GM21528 (cell line): Measurements from ENCODE around the gene SNRPD3.
"Not testable (repeated sequence)": the region's sequence is repeated elsewhere in the genome, so short reads cannot be mapped to it uniquely, and the experiment has no call there.

Source experiments
- ATAC-seq: cut with Tn5 transposase; IDR thresholded peaks from one replicate; pipeline ENCODE4 v1.9.1; 2021; ENCODE audit warnings: mild to moderate bottlenecking, moderate library complexity; ENCODE audit not compliant: unreplicated experiment, low FRiP score

SNRPD3 gene

DNA sequence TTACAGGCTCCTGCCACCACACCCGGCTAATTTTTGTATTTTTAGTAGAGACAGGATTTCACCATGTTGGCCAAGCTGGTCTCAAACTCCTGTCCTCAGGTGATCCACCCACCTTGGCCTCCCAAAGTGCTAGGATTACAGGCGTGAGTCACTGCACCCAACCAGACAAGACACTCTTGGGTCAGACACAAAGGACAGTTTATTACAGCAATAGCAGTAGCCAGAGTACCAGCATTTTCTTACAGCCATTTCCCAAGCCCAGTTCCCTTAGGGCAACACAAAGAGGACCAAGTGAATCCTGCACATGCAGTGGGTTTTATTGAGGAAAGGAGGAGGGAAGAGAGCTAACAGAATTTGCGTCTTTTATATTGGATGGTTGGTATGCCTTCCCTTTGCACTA, 24.8 kb upstream of the SNRPD3 start:
- ATAC-seq = not testable (repeated sequence)

- ATAC-seq = no peak
These were observed 23.7 kb upstream of the SNRPD3 start for GRCh38 chr22:24532075-24532474.

DNA sequence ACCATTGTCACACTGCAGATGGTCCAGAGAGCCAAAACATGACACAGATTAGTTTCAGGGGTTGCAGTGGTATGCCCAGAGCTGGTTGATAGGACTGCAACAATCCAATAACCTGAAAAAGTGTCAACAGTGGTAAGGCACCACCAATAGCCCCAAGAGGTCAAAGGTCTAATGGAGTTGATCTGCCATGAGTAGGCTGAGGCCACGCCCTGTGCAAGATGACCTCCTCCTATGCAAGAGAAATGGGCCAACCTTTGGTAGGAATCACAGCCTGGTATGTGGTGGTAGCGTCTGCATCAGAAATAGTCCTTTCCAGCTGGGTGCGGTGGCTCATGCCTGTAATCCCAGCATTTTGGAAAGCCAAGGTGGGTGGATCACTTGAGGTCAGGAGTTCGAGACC, 20.5 kb upstream of the SNRPD3 start:
- no peak for ATAC-seq

- ATAC-seq = no peak
These were observed 19.7 kb upstream of the SNRPD3 start for GRCh38 chr22:24536089-24536488.

DNA sequence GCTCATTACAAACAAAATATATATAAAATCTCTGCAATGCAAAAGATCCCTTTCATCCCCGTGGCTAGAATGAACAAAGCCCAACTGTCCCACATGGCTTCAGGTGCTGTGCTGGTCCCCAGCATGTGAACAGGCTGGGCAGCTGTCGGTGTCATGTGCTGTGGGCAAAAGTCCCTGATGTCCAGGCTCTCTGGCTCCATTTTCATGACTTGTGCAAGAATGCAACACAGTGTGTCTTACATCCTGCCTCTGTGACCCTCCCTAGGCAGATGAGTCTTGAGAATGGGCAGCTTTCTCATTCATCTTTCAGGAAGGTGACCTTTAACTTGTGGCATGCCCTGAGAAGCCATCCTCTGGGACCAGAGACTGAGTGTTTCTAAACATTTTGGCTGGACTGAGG, 15.3 kb upstream of the SNRPD3 start:
- ATAC-seq = no peak

GRCh38 chr22:24541681-24542515, 13.9 kb upstream of the SNRPD3 start:
- no peak for ATAC-seq

DNA sequence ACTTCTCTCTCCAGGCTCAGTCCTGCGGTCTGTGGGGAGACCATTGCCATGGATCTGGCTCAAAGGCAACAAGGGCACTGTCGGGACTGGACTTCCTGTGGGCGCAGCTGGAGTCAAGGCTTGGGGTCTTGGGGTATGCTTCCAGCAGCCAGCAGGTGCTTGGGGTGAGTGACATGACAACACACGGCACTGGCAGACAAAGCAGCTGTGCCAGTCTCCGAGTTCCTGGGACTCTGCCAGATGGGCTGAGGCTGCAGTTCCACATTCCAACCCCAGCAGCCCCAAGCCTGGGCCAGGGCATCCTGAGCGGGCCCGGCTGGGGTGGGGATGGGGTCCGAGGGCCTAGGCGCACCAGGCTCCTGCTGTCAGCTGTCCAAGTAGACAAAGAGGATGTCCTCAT, 13.2 kb upstream of the SNRPD3 start:
- no peak for ATAC-seq

DNA sequence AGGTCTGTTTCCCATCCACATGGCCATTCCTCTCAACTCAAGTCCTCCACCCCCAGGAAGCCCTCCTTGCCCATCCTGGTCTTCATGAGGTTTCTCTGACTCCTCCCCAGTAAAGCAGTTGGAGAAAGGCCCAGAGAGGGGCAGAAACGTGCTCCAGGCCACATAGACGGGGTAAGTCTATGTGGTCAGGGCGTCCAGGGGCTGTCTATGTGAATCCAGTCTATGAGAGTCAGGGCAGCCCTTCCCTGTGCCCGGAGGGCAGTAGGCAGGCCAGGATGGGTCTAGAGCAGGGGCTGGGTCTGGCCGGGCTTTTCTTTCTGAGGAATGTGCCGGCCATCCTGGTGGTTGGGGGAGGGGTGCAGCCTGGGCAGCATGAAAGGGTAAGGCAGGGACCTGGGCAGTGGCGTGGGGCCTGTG, 12.6 kb upstream of the SNRPD3 start:
- ATAC-seq = no peak

DNA sequence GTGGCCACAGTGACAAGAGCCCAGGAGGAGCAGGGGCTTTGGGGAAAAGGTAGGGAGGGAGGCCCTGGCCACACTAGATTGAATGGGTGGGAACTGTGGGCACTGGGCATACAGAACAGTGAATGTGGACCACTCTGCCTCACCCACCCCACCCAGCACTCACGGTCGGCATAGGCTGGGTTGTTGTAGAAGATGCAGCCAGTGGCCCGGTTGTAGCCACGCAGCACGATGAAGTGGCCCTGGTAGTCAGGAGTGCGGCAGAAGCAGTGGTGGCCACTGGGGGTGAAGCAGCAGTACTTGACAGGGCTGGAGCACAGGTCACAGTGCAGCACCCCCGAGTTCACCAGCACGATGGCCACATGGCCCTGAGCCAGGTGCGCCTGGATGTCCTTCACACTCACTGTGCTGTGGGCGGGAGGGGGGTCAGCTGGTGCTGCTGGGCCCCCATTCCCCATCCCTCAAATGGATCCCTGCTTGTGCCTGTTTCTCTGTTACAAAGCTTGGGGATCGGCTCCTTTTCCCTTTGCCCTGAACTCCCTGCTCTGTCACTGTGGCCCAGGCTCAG, 12.0 kb upstream of the SNRPD3 start:
- no peak for ATAC-seq

DNA sequence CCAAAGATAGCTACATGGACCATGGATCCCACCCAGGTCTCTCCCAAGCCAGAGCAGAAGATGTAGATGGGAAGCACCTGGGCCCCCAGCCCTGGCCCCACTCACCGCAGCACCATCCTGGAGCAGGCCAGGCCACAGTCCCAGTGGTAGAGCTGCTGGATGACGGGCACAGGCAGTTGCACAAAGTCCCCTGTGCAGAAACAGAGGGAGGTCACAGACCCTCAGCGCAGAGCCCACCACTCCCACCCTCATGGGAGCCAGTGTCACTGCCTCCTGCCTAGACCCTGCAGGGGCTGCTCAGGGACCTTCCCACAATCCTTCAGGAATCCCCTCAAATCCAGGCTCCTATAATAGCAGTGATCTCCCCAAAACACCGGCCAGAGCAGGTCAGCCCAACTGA, 7.0 kb upstream of the SNRPD3 start:
- ATAC-seq = no peak

- no peak for ATAC-seq
These were observed 5.5 kb upstream of the SNRPD3 start for GRCh38 chr22:24550028-24550901.

DNA sequence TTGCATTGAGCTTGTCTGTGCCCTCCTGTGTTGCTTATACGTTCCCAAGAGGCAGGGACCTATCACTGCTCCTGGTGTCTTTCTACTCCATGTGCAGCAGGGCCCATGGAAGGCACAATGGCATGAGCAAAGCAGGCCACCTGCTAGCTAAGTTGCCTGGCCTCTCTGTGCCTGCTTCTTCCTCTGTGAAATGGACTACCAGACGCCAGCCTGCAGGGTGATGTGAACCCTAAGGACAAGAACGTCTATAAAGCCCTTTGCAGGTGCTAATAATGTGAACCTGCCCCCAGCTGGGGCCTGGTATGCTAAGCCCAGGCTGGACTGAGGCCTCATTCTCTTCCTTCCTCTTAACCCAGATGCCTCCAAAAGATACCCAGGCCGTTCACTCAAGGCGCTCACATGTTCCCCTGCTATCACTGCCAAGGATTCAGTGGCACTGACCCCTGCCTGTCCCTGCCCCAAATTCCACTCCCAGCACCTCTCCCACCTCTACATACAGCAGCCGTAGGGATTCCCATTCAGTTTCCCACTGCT, 4.8 kb upstream of the SNRPD3 start:
- ATAC-seq = no peak

GRCh38 chr22:24552503-24553286, 3.1 kb upstream of the SNRPD3 start:
- ATAC-seq = not testable (repeated sequence)

GRCh38 chr22:24553597-24554312, 2.0 kb upstream of the SNRPD3 start:
- no peak for ATAC-seq

DNA sequence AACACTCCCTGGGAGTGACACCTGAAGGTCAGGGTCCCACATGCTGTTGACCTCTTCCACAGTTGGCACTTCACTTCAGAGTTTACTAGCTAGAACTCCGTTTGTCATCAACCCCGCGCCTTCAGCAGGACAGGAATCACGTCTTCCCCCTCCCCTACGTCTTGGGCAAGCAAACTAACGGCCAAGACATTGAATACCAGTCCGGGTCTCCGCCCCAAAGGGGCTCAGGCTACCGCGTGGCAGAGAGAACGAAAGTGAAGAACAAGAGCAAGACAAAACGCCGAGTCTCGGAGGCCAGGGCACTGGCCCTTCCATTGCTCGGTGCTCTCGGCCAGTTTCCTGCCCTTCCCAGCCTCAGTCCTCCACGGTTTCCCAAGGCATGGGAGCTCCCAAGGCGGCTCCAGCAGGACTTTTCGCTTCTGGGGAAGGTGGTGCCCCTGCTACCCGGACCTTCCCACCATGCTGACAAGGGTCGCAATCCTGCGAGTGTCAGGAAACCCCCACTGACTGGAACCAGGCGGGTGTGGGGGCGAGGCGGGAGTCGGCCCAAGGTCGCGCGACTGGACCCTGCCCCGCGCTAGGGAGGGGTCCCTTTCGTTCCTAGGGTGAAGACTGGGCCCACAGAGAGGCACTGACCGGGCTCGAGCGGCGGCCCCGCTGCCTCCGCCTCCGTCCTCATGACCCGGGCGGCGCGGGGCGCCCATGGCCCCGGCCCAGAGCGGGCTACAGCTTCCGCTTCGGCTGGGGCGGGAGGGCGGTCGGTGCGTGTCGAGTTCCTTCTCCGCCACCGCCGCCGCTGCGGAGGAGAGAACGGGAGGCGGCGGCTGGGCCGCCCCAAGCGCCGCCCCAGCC, 1.3 kb upstream of the SNRPD3 start, which contains the start of gene GUCD1:
Gene GUCD1, minus strand, starts transcription at position 826 of the 852 bp plus-strand sequence. Its CDS starts 147 bp downstream, at position 679.
- peak; percentile 17 for ATAC-seq

- ATAC-seq = no peak
These were observed 3.7 kb downstream of the SNRPD3 start for GRCh38 chr22:24559471-24559870.

DNA sequence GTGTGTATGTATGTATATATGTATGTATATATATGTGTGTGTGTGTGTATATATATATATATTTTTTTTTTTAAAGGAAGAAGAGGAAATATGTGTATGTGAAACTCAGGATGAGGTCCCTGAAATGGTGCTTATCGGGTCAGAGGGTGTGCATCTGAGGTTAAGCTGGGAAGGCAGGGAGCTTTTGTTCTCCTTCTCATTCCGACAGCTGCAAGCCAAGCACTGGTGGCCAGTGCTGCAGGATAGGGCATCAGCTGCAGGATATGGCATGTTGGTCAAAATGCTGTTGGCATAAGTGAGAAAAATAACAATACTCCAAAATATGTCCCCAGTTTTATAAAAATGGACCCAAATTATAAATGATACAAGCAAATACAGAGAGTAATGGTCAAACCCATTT, 7.4 kb downstream of the SNRPD3 start:
- no peak for ATAC-seq

DNA sequence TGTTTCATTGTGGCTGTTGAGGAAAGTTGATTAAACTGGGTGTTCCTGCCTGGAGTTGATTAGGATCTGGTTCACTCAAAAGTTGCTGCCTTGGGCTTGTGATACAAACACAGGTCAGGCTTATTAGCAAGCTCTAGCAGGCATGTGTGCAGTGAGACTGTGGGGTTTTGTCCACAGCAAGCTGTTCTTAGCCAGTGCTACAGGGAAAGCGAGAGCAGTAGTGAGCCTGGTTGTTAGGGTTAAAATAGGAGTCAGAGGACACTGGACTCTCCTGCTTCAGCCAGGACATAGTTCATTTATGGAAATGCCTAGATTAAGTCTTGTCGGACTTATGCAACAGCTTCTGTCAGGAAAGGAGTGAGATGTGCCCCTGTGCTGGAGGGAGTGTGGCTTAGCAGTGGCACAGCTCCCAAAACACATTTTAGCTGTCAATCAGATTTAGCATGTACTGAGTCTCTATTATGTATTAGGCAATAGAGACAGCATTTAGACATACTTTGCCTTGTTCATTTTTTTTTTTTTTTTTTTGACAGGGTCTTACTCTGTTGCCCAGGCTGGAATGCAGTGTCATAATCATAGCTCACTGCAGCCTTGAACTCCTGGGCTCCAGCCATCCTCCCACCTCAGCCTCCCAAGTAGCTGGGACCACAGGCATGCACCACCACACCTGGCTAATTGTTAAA, 8.7 kb downstream of the SNRPD3 start:
- ATAC-seq = no peak
